HUES6 (cell line): ENCODE data around the gene USP20.

Experiments used
- H3K27ac ChIP-seq: 2 replicates; pipeline ENCODE4 v1.7.0; 2013; ENCODE audit warnings: low read depth, mild to moderate bottlenecking, low read length, inconsistent platforms
- H3K27me3 ChIP-seq: 2 replicates; pipeline ENCODE4 v1.6.1; 2013; ENCODE audit warnings: low read length; ENCODE audit not compliant: control insufficient read depth, insufficient read depth
- H3K36me3 ChIP-seq: 2 replicates; pipeline ENCODE4 v1.6.1; 2013; ENCODE audit warnings: low read length; ENCODE audit not compliant: control insufficient read depth, insufficient read depth
- H3K4me1 ChIP-seq: 2 replicates; pipeline ENCODE4 v1.6.1; 2013; ENCODE audit warnings: low read length; ENCODE audit not compliant: control insufficient read depth, insufficient read depth
- H3K4me3 ChIP-seq: 2 replicates; pipeline ENCODE4 v1.5.1; 2013; ENCODE audit warnings: low read depth, low read length
- H3K9ac ChIP-seq: one replicate; pipeline ENCODE4 v1.6.1; 2013; ENCODE audit warnings: mild to moderate bottlenecking, low read length
- H3K9me3 ChIP-seq: 2 replicates; pipeline ENCODE4 v1.6.1; 2013; ENCODE audit warnings: low read depth, low read length; ENCODE audit not compliant: control insufficient read depth, insufficient read depth

Gene USP20

GRCh38 chr9:129868023-129868871 is 33.0 kb downstream of the USP20 start:
- Histone ChIP-seq H3K4me3 (no peak overlapping the region), H3K9me3 (no peaks in the 10 kb centered on the region), H3K27me3 (no peaks in the 10 kb centered on the region), H3K9ac (no peak overlapping the region), H3K4me1 (no peaks in the 10 kb centered on the region), H3K27ac (no peak overlapping the region), H3K36me3 (peaks cover 10% of the 10 kb centered on the region)

- no peaks in the 10 kb centered on the region for H3K4me1 ChIP-seq
- no peaks in the 10 kb centered on the region for H3K27me3 ChIP-seq
- peaks cover 16% of the 10 kb centered on the region for H3K36me3 ChIP-seq
- no peaks in the 10 kb centered on the region for H3K9me3 ChIP-seq
- no peak overlapping the region for H3K4me3 ChIP-seq
- no peak overlapping the region for H3K9ac ChIP-seq
- no peak overlapping the region for H3K27ac ChIP-seq
Measured at GRCh38 chr9:129868872-129869486, 33.7 kb downstream of the USP20 start.

GRCh38 chr9:129869585-129870501 is 34.6 kb downstream of the USP20 start:
- no peak overlapping the region for H3K9ac ChIP-seq
- peaks cover 23% of the 10 kb centered on the region for H3K36me3 ChIP-seq
- H3K4me1 ChIP-seq, result no peaks in the 10 kb centered on the region
- no peak overlapping the region for H3K4me3 ChIP-seq
- H3K9me3 ChIP-seq, result no peaks in the 10 kb centered on the region
- H3K27me3 ChIP-seq, result no peaks in the 10 kb centered on the region
- no peak overlapping the region for H3K27ac ChIP-seq

- Histone ChIP-seq H3K27ac (no peak overlapping the region), H3K9ac (no peak overlapping the region), H3K27me3 (no peaks in the 10 kb centered on the region), H3K4me3 (no peak overlapping the region), H3K4me1 (no peaks in the 10 kb centered on the region), H3K9me3 (no peaks in the 10 kb centered on the region), H3K36me3 (peaks cover 27% of the 10 kb centered on the region)
Measured at GRCh38 chr9:129871046-129871445, 35.8 kb downstream of the USP20 start.

- H3K27ac ChIP-seq, result no peak overlapping the region
- H3K9me3 ChIP-seq, result no peaks in the 10 kb centered on the region
- H3K4me3 ChIP-seq, result no peak overlapping the region
- H3K9ac ChIP-seq, result no peak overlapping the region
- peaks cover 36% of the 10 kb centered on the region for H3K36me3 ChIP-seq
- no peaks in the 10 kb centered on the region for H3K4me1 ChIP-seq
- H3K27me3 ChIP-seq, result no peaks in the 10 kb centered on the region
Measured at GRCh38 chr9:129873563-129874190, 38.4 kb downstream of the USP20 start.

GRCh38 chr9:129874261-129875101 is 39.2 kb downstream of the USP20 start:
- peaks cover 38% of the 10 kb centered on the region for H3K36me3 ChIP-seq
- H3K9ac ChIP-seq, result no peak overlapping the region
- no peaks in the 10 kb centered on the region for H3K9me3 ChIP-seq
- no peaks in the 10 kb centered on the region for H3K27me3 ChIP-seq
- H3K27ac ChIP-seq, result no peak overlapping the region
- no peaks in the 10 kb centered on the region for H3K4me1 ChIP-seq
- H3K4me3 ChIP-seq, result no peak overlapping the region

- H3K27ac ChIP-seq, result no peak overlapping the region
- no peak overlapping the region for H3K4me3 ChIP-seq
- no peaks in the 10 kb centered on the region for H3K27me3 ChIP-seq
- H3K9ac ChIP-seq, result no peak overlapping the region
- H3K9me3 ChIP-seq, result no peaks in the 10 kb centered on the region
- peaks cover 45% of the 10 kb centered on the region for H3K36me3 ChIP-seq
- no peaks in the 10 kb centered on the region; the same call in 1 of the 2 replicates for H3K4me1 ChIP-seq
Measured at GRCh38 chr9:129875181-129875611, 39.9 kb downstream of the USP20 start.

- H3K9ac ChIP-seq, result no peak overlapping the region
- no peaks in the 10 kb centered on the region for H3K27me3 ChIP-seq
- peaks cover 2% of the 10 kb centered on the region; the same call in 1 of the 2 replicates for H3K4me1 ChIP-seq
- H3K9me3 ChIP-seq, result no peaks in the 10 kb centered on the region
- H3K27ac ChIP-seq, result no peak overlapping the region
- no peak overlapping the region for H3K4me3 ChIP-seq
- H3K36me3 ChIP-seq, result peaks cover 51% of the 10 kb centered on the region
Measured at GRCh38 chr9:129875687-129876395, 40.6 kb downstream of the USP20 start.

- Histone ChIP-seq H3K27me3 (no peaks in the 10 kb centered on the region), H3K4me3 (no peak overlapping the region), H3K4me1 (peaks cover 4% of the 10 kb centered on the region; the same call in 1 of the 2 replicates), H3K9me3 (no peaks in the 10 kb centered on the region), H3K9ac (no peak overlapping the region), H3K27ac (no peak overlapping the region), H3K36me3 (peaks cover 61% of the 10 kb centered on the region)
Measured at GRCh38 chr9:129876815-129877214, 41.6 kb downstream of the USP20 start.
